HL-60 (cell line): ENCODE results near the gene NTSR2.

Experiments
- CTCF ChIP-seq: IDR thresholded peaks from one replicate; pipeline ENCODE4 v1.5.1; 2011; ENCODE audit warnings: low read length, control low read depth, inconsistent platforms; ENCODE audit not compliant: insufficient read depth
- POLR2AphosphoS5 ChIP-seq: IDR thresholded peaks from 2 replicates; pipeline ENCODE4 v1.6.1; 2012; ENCODE audit warnings: low read depth

- TF ChIP-seq POLR2AphosphoS5 (no peak), CTCF (no peak)
Observed at GRCh38 chr2:11663427-11663826, 6.6 kb downstream of the NTSR2 start.
